Ovary (tissue), 9 donors: ENCODE results near the gene F12. TPM values are rescaled to one million over a fixed set of nuclear protein-coding genes. Genes with fewer than 3 reads are reported as not detected.
A peak's percentile ranks its signal among the peaks of the same experiment; 100 is the strongest.

Source experiments
- DNase-seq, 5 donors: peaks; one replicate each; pipeline ENCODE4 v3.0.0-alpha.2; 2019 to 2020
- H3K27ac ChIP-seq, 2 donors: fragments of 200-600 bp; one replicate each; pipeline versions ENCODE4 v1.5.1 to v1.8.0; 2019 to 2022
- H3K27me3 ChIP-seq: fragments of 200-600 bp; one replicate; pipeline ENCODE4 v1.8.0; 2022
- H3K36me3 ChIP-seq: fragments of 200-600 bp; sonication (generic); one replicate; pipeline ENCODE4 v1.5.1; 2019
- H3K4me1 ChIP-seq: one replicate; pipeline ENCODE4 v1.8.1; 2013; ENCODE audit warnings: mild to moderate bottlenecking, moderate library complexity; ENCODE audit not compliant: insufficient read depth
- H3K4me3 ChIP-seq: fragments of 200-600 bp; sonication (generic); one replicate; pipeline ENCODE4 v1.5.1; 2017
- H3K9me3 ChIP-seq, 2 donors: fragments of 200-600 bp in 1 of 2; sonication (generic) in 1 of 2; one replicate each; pipeline versions ENCODE4 v1.5.1 to v1.8.1; 2013 to 2019; ENCODE audit warnings: mild to moderate bottlenecking in 1 of 2, moderate library complexity in 1 of 2
- CTCF ChIP-seq, 3 donors: fragments of 450-650 bp in 2 of 3; fragments of 200-600 bp in 1 of 3; IDR thresholded peaks; one replicate each; pipeline versions ENCODE4 v1.5.1 to v1.8.0; 2016 to 2022; ENCODE audit warnings: antibody characterized with exemption in 3 of 3, mild to moderate bottlenecking in 1 of 3
- EP300 ChIP-seq: sonication (generic); formaldehyde crosslinking; IDR thresholded peaks from one replicate; pipeline ENCODE4 v1.6.1; 2017; ENCODE audit warnings: antibody characterized with exemption
- POLR2A ChIP-seq: fragments of 450-650 bp; IDR thresholded peaks from one replicate; pipeline ENCODE4 v1.6.1; 2017; ENCODE audit warnings: antibody characterized with exemption, mild to moderate bottlenecking, moderate library complexity
- WGBS, 3 donors: extraction: QIAGEN DNeasy Blood & Tissue Kit in 1 of 3; methylation state at CpG; one replicate each; pipeline versions ENCODE4 v1.1.5 to v1.1.7; 2013 to 2017; 5-methylcytosine and 5-hydroxymethylcytosine counted together
- intact Hi-C, 4 donors: fragments of 100-400 bp; cut with DNase I; formaldehyde crosslinking; loops; one replicate each; pipeline versions ENCODE4 v1.11.0 to v1.15.1; 2022 to 2023
- polyA plus RNA-seq, 2 donors: library from polyadenylated mRNA; stranded (reverse); fragments of 200-250 nt in 1 of 2; fragments of 350-450 nt in 1 of 2; fragmentation: Illumina TruSeq in 1 of 2; extraction: RNeasy Lipid Tissue Mini Kit (QIAGEN cat#74804) in 1 of 2; gene quantifications; one replicate each; pipeline ENCODE4 v1.2.3, GENCODE V29; 2013 to 2014
- total RNA-seq, 7 donors: library from RNA; depleted of rRNA in 2 of 7; stranded (reverse); fragments of >200 nt in 2 of 7; fragmentation: NEBNext Ultra II Directional in 3 of 7; extraction: Animal tissue kit (Norgen Biotek cat#: 25700) in 3 of 7; gene quantifications; one replicate each; pipeline versions ENCODE4 v1.1.0 to v1.2.4, GENCODE V29; 2016 to 2023
- donor health status: DM: no; HTN: no; CAD: no; lungs with moderate emphysema.
- donor health status: DM: no; HTN: no; CAD: no.
- donor health status: Bipolar disorder and iron deficiency.
- donor health status: DM: yes; HTN: yes; CAD: no.
- donor health status: DM: no; HTN: no; CAD: no.
- donor health status: DM: yes; HTN: yes; CAD: no.

The F12 gene
- total and polyA plus RNA-seq, 9 donors: 0.28 to 1.7 TPM; not detected in 7

- no peak overlapping the region for H3K4me3 ChIP-seq
Measured at GRCh38 chr5:177432839-177433657, 23.7 kb upstream of the F12 start.

GRCh38 chr5:177432143-177432838 lies 22.9 kb upstream of the F12 start:
- H3K27me3 ChIP-seq: no peaks in the 10 kb centered on the region
- intact Hi-C loops: no loop called here
- 80 to 83% (median 80%) methylated on average over 13 to 18 of the region's 18 CpGs for WGBS, 3 donors
- H3K27ac ChIP-seq: no peak overlapping the region
- H3K4me3 ChIP-seq: no peak overlapping the region
- TF ChIP-seq EP300 (no peak), CTCF (IDR thresholded peaks at IDR 0.05) (no peak), POLR2A (no peak)
- H3K36me3 ChIP-seq: no peaks in the 10 kb centered on the region
- peak in 1 of 5 donors; percentile 31 for DNase-seq
- no peaks in the 10 kb centered on the region for H3K9me3 ChIP-seq
- peaks cover 7% of the 10 kb centered on the region for H3K4me1 ChIP-seq

More at GRCh38 chr5:177432839-177433657, 23.7 kb upstream of the F12 start:
- DNase-seq: no peak
- intact Hi-C loops: no loop called here
- H3K36me3 ChIP-seq: no peaks in the 10 kb centered on the region
- peaks cover 3% of the 10 kb centered on the region for H3K4me1 ChIP-seq
- WGBS, 3 donors: 91 to 95% (median 92%) methylated on average over 23 to 25 of the region's 25 CpGs
- no peak overlapping the region for H3K27ac ChIP-seq
- H3K27me3 ChIP-seq: no peaks in the 10 kb centered on the region
- TF ChIP-seq EP300: no peak
- TF ChIP-seq CTCF (IDR thresholded peaks at IDR 0.05): no peak
- TF ChIP-seq POLR2A: no peak
- H3K9me3 ChIP-seq: no peaks in the 10 kb centered on the region

GRCh38 chr5:177431317-177432142 lies 22.2 kb upstream of the F12 start:
- peak in 1 of 5 donors; percentile 24 for DNase-seq
- Histone ChIP-seq H3K9me3 (no peaks in the 10 kb centered on the region), H3K4me3 (no peak overlapping the region), H3K36me3 (no peaks in the 10 kb centered on the region), H3K4me1 (peaks cover 8% of the 10 kb centered on the region), H3K27me3 (no peaks in the 10 kb centered on the region), H3K27ac (no peak overlapping the region)
- intact Hi-C loops: no loop called here
- no peak for TF ChIP-seq POLR2A
- no peak for TF ChIP-seq EP300
- TF ChIP-seq CTCF (IDR thresholded peaks at IDR 0.05): no peak
- WGBS, 3 donors: 89 to 92% (median 89%) methylated on average over 24 to 29 of the region's 29 CpGs

DNA sequence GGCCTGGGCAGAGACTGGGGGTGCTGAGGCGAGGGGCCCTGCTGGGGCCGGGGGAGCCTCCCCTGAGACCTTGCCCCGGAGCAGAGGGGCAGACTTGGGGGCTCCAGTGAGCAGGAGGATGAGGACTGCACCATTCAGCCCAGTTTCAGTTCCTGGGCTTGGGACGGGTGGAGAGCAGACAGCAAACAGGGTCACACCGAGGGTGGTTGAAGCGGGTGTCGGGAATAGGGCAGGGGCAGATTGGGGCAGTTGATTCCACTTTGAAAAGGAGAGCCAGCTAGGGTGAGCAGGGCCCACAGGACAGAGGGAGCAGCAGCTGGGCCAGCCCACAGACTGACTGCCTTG lies 21.6 kb upstream of the F12 start:
- Histone ChIP-seq H3K4me3 (no peak overlapping the region), H3K4me1 (peaks cover 8% of the 10 kb centered on the region), H3K27me3 (no peaks in the 10 kb centered on the region), H3K36me3 (no peaks in the 10 kb centered on the region), H3K27ac (no peak overlapping the region), H3K9me3 (no peaks in the 10 kb centered on the region)
- intact Hi-C loops: no loop called here
- 92 to 96% (median 94%) methylated on average over 7 of the region's 7 CpGs for WGBS, 3 donors
- no peak for DNase-seq
- TF ChIP-seq CTCF (IDR thresholded peaks at IDR 0.05) (no peak), POLR2A (no peak)
